Stomach (tissue), 9 donors: ENCODE results near the gene PATL1. TPM values are rescaled to one million over a fixed set of nuclear protein-coding genes. Genes with fewer than 3 reads are reported as not detected.

ENCODE experiments used
- DNase-seq, 2 donors: peaks; one replicate each; pipeline versions ENCODE4 v3.0.0 to v3.0.0-alpha.2; 2013 to 2019
- H3K27ac ChIP-seq, 5 donors: fragments of 200-600 bp in 4 of 5; sonication (generic) in 4 of 5; one replicate each; pipeline ENCODE4 v1.5.1; 2013 to 2019; ENCODE audit warnings: mild to moderate bottlenecking in 1 of 5, moderate library complexity in 1 of 5
- H3K27me3 ChIP-seq, 3 donors: fragments of 200-600 bp; sonication (generic); one replicate each; pipeline ENCODE4 v1.5.1; 2017 to 2019; ENCODE audit warnings: mixed run types in 1 of 3
- H3K36me3 ChIP-seq, 4 donors: fragments of 200-600 bp; sonication (generic); 1 replicate in 3 of 4; 2 replicates in 1 of 4; pipeline ENCODE4 v1.5.1; 2016 to 2019
- H3K4me1 ChIP-seq, 4 donors: fragments of 200-600 bp; sonication (generic); one replicate each; pipeline ENCODE4 v1.5.1; 2016 to 2019
- H3K4me3 ChIP-seq, 4 donors: fragments of 200-600 bp; sonication (generic) in 3 of 4; one replicate each; pipeline ENCODE4 v1.5.1; 2016 to 2019; ENCODE audit warnings: mild to moderate bottlenecking in 1 of 4
- H3K9me3 ChIP-seq, 4 donors: fragments of 200-600 bp; sonication (generic); one replicate each; pipeline ENCODE4 v1.5.1; 2016 to 2019
- EP300 ChIP-seq: sonication (generic); formaldehyde crosslinking; IDR thresholded peaks from one replicate; pipeline ENCODE4 v1.6.1; 2017; ENCODE audit warnings: antibody characterized with exemption
- POLR2A ChIP-seq, 4 donors: fragments of 450-650 bp; IDR thresholded peaks; one replicate each; pipeline ENCODE4 v1.6.1; 2016; ENCODE audit warnings: antibody characterized with exemption in 4 of 4, control low read depth in 2 of 4, mild to moderate bottlenecking in 1 of 4, moderate library complexity in 1 of 4
- POLR2AphosphoS5 ChIP-seq, 3 donors: sonication (generic); formaldehyde crosslinking; IDR thresholded peaks; one replicate each; pipeline ENCODE4 v1.6.1; 2016; ENCODE audit warnings: antibody characterized with exemption in 3 of 3
- WGBS, 5 donors: extraction: QIAGEN DNeasy Blood & Tissue Kit in 3 of 5; methylation state at CpG; one replicate each; pipeline versions ENCODE4 v1.1.5 to v1.1.7; 2013 to 2018; 5-methylcytosine and 5-hydroxymethylcytosine counted together
- intact Hi-C: fragments of 100-400 bp; cut with DNase I; formaldehyde crosslinking; loops from one replicate; pipeline ENCODE4 v1.15.1; 2023; ENCODE audit warnings: low total_unique reads
- polyA plus RNA-seq, 3 donors: library from polyadenylated mRNA; stranded (reverse); fragments of 200-250 nt; gene quantifications; one replicate each; pipeline ENCODE4 v1.2.3, GENCODE V29; 2013
- total RNA-seq, 5 donors: library from RNA; depleted of rRNA; stranded (reverse); fragments of >200 nt; gene quantifications; one replicate each; pipeline versions ENCODE4 v1.1.0 to v1.2.3, GENCODE V29; 2014 to 2016
- TF ChIP-seq, protein P1 (sequence below), 7 experiments: fragments of 450-650 bp in 4 of 7; fragments of 200-600 bp in 3 of 7; sonication (generic) in 3 of 7; IDR thresholded peaks; one replicate each; pipeline ENCODE4 v1.5.1; 2016 to 2019; ENCODE audit warnings: antibody characterized with exemption in 7 of 7, control low read depth in 2 of 7, mild to moderate bottlenecking in 1 of 7
- donor health status: healthy with polysubstance abuse.
- donor health status: Bipolar disorder and iron deficiency.
- donor health status: healthy.

Gene PATL1
- total and polyA plus RNA-seq, 8 donors = 7.5 to 16.7 (median 10.1) TPM

GRCh38 chr11:59607703-59608454 is 61.0 kb downstream of the PATL1 start:
- no peaks in the 10 kb centered on the region for H3K27me3 ChIP-seq
- peaks cover 18 to 52% (median 33%) of the 10 kb centered on the region in 4 donors for H3K4me1 ChIP-seq
- intact Hi-C loops = no loop called here
- WGBS, 5 donors = 85 to 93% (median 88%) methylated on average over 6 of the region's 6 CpGs
- no peak overlapping the region for H3K27ac ChIP-seq
- peaks cover 60 to 79% (median 76%) of the 10 kb centered on the region in 4 donors for H3K36me3 ChIP-seq
- no peak overlapping the region for H3K4me3 ChIP-seq
- no peak for DNase-seq
- TF ChIP-seq, protein P1, sequence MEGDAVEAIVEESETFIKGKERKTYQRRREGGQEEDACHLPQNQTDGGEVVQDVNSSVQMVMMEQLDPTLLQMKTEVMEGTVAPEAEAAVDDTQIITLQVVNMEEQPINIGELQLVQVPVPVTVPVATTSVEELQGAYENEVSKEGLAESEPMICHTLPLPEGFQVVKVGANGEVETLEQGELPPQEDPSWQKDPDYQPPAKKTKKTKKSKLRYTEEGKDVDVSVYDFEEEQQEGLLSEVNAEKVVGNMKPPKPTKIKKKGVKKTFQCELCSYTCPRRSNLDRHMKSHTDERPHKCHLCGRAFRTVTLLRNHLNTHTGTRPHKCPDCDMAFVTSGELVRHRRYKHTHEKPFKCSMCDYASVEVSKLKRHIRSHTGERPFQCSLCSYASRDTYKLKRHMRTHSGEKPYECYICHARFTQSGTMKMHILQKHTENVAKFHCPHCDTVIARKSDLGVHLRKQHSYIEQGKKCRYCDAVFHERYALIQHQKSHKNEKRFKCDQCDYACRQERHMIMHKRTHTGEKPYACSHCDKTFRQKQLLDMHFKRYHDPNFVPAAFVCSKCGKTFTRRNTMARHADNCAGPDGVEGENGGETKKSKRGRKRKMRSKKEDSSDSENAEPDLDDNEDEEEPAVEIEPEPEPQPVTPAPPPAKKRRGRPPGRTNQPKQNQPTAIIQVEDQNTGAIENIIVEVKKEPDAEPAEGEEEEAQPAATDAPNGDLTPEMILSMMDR (IDR thresholded peaks at IDR 0.05) = no peak
- TF ChIP-seq EP300 (no peak), POLR2AphosphoS5 (IDR thresholded peaks at IDR 0.05) (no peak), POLR2A (IDR thresholded peaks at IDR 0.05) (no peak)
- no peaks in the 10 kb centered on the region for H3K9me3 ChIP-seq

DNA sequence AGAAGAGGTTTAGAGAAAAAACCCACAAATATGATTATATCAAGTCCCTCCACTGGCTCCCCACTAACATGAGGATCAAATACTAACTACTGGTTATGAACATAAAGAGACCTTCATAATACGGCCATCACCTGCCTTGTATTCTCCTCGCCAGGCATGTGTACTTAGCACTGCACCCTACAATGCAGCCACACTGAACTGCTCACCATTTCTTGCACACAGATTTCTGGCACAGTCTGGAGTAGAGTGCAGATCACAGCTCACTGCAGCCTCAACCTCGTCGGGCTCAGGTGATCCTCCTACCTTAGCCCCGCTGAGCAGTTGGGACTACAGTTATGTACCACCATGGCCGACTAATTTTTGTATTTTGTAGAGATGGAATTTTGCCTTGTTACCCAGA is 66.4 kb downstream of the PATL1 start:
- no peak for DNase-seq
- 66 to 88% (median 69%) methylated on average over 6 of the region's 6 CpGs for WGBS, 5 donors
- H3K9me3 ChIP-seq = no peaks in the 10 kb centered on the region
- H3K4me3 ChIP-seq = no peak overlapping the region
- H3K27ac ChIP-seq = no peak overlapping the region
- H3K27me3 ChIP-seq = no peaks in the 10 kb centered on the region
- peaks cover 87 to 100% (median 100%) of the 10 kb centered on the region in 4 donors for H3K36me3 ChIP-seq
- no peak for TF ChIP-seq POLR2A (IDR thresholded peaks at IDR 0.05)
- TF ChIP-seq EP300 = no peak
- no peak for TF ChIP-seq POLR2AphosphoS5 (IDR thresholded peaks at IDR 0.05)
- TF ChIP-seq, protein P1 (IDR thresholded peaks at IDR 0.05) = no peak
- intact Hi-C loops = no loop called here
- H3K4me1 ChIP-seq = peaks cover 0 to 24% (median 10%) of the 10 kb centered on the region in 4 donors

GRCh38 chr11:59601788-59602187 is 67.0 kb downstream of the PATL1 start:
- 50 to 68% (median 64%) methylated on average over 4 of the region's 4 CpGs for WGBS, 5 donors
- Histone ChIP-seq H3K36me3 (peaks cover 82 to 100% (median 100%) of the 10 kb centered on the region in 4 donors), H3K27me3 (no peaks in the 10 kb centered on the region), H3K9me3 (no peaks in the 10 kb centered on the region), H3K4me3 (no peak overlapping the region), H3K27ac (no peak overlapping the region), H3K4me1 (peaks cover 0 to 24% (median 10%) of the 10 kb centered on the region in 4 donors)
- TF ChIP-seq POLR2AphosphoS5 (IDR thresholded peaks at IDR 0.05) (no peak), EP300 (no peak), POLR2A (IDR thresholded peaks at IDR 0.05) (no peak)
- TF ChIP-seq, protein P1 (IDR thresholded peaks at IDR 0.05) = no peak
- intact Hi-C loops = no loop called here
- DNase-seq = peak in 1 of 2 donors; percentile 14

DNA sequence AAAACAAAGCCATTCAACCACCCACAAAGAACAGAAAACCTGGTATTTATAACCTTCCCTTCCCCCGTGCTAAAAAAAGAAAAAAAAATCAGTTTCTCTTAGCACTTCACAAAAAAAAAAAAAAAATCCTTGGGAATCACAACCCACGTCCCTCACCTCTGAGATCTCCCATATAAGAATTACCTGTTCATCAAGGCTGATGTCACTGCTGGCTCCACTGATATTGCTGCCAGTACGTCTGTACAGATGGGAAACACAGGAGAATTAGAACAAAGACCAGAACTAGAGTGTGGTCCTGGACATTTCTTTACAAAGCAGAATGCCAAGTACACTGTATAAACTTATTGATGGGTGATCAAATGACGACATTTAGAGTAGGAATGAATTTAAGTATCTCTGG is 68.2 kb downstream of the PATL1 start:
- Histone ChIP-seq H3K4me3 (no peak overlapping the region), H3K36me3 (peaks cover 71 to 100% (median 100%) of the 10 kb centered on the region in 4 donors), H3K9me3 (no peaks in the 10 kb centered on the region), H3K27me3 (no peaks in the 10 kb centered on the region), H3K27ac (no peak overlapping the region), H3K4me1 (peaks cover 0 to 24% (median 10%) of the 10 kb centered on the region in 4 donors)
- no peak for TF ChIP-seq POLR2AphosphoS5 (IDR thresholded peaks at IDR 0.05)
- TF ChIP-seq, protein P1 (IDR thresholded peaks at IDR 0.05) = no peak
- no peak for TF ChIP-seq POLR2A (IDR thresholded peaks at IDR 0.05)
- no peak for TF ChIP-seq EP300
- intact Hi-C loops = no loop called here
- WGBS, 5 donors = 64 to 77% (median 69%) methylated on average over 4 of the region's 4 CpGs
- DNase-seq = no peak
